Measurements from ENCODE around the gene CYP24A1. TPM values are rescaled to one million over a fixed set of nuclear protein-coding genes. Genes with fewer than 3 reads are reported as not detected.

CYP24A1 gene
- total and polyA plus RNA-seq, 2 donors (not counting 3 experiments of a cell fraction or from before 2014, with no cell fraction given): not detected

DNA sequence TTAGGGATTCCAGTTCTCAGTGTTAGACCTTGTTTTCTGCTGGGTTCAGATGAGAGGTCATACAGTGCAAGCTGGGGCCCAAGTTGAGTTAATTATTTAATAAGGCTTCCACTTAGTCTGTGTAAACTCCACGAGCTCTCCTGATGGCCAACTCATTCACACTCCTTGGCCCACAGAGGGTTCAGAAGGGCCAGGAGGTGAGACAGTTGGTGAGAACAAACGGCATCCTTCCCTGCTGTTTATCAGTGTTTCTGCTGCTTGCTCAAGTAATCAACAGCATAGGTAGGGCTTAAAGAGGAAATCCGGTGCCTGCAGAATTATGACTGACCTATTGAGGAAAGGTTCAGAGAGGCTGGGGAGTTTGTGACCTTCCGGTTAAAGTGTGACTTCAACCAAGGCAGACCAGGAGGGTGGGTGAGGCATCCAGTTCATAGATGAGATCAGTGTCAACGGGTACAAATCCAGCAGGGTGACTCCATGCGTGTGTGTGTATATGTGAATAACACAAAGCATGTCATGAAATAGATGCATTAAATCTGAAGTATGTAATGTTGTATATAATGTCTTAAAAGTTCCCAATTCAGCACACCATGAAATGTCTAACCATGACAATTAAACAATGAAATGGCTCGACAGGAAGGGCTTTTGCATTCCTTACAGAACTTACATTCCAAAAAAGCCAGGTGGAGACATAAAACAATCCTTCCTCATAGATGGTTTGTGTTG is 66.0 kb downstream of the CYP24A1 start:
- dilution Hi-C loops (cut with MboI; ENCODE audit: extremely low pct_ligation_motif_present, low sequenced_read_pairs) (no loop called here), intact Hi-C loops (cut with micrococcal nuclease) (no loop called here)
- no peak for FAIRE-seq
- Histone ChIP-seq H4K20me1 (replicated peaks; ENCODE audit: control insufficient read depth, extremely low read depth, insufficient read depth, low read length) (no peaks in the 10 kb centered on the region), H3K9me3 (replicated peaks; ENCODE audit: control insufficient read depth, insufficient read depth, low read length) (no peaks in the 10 kb centered on the region), H2AFZ (ENCODE audit: low read depth, low read length) (no peak overlapping the region), H3K9ac (replicated peaks; ENCODE audit: extremely low read depth, insufficient read depth, low read length) (no peak overlapping the region), H3K79me2 (ENCODE audit: control insufficient read depth, insufficient read depth, low read length) (no peaks in the 10 kb centered on the region), H3K27me3 (ENCODE audit: control insufficient read depth in 2 of 2, insufficient read depth in 2 of 2, low read length in 2 of 2) (peaks cover 0 to 3% of the 10 kb centered on the region in 2 experiments), H3K4me1 (ENCODE audit: control insufficient read depth, extremely low read depth, insufficient read depth, low read length) (no peaks in the 10 kb centered on the region), H3K4me3 (replicated peaks in 1 of 3; ENCODE audit: insufficient read depth in 1 of 3, low read depth in 1 of 3, low read length in 3 of 3) (no peak overlapping the region), H3K4me2 (ENCODE audit: insufficient read depth, low read length) (no peak overlapping the region), H3K36me3 (ENCODE audit: control insufficient read depth in 2 of 2, extremely low read depth in 1 of 2, insufficient read depth in 2 of 2, low read length in 2 of 2) (no peaks in the 10 kb centered on the region), H3K9me1 (replicated peaks; ENCODE audit: control insufficient read depth, extremely low read depth, insufficient read depth, low read length) (no peaks in the 10 kb centered on the region), H3K27ac (ENCODE audit: insufficient read depth, low read depth, low read length) (no peak overlapping the region)
- no TSS peak for BruUV-seq (replicated peaks)
- TF ChIP-seq, protein P1, sequence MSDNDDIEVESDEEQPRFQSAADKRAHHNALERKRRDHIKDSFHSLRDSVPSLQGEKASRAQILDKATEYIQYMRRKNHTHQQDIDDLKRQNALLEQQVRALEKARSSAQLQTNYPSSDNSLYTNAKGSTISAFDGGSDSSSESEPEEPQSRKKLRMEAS (IDR thresholded peaks at IDR 0.05; ENCODE audit: insufficient read depth, insufficient read length): no peak
- TF ChIP-seq EZH2 (IDR thresholded peaks at IDR 0.05; ENCODE audit: borderline replicate concordance, low read depth, low read length, severe bottlenecking) (no peak), FOS (IDR thresholded peaks at IDR 0.05; ENCODE audit: borderline replicate concordance, insufficient read depth, low read length) (no peak), JUN (IDR thresholded peaks at IDR 0.05; ENCODE audit: borderline replicate concordance, insufficient read depth, insufficient read length, low read depth) (no peak), GATA2 (IDR thresholded peaks at IDR 0.05; ENCODE audit: insufficient read depth, insufficient read length, low read depth, low read length) (no peak), POLR2A (IDR thresholded peaks at IDR 0.05; ENCODE audit: low read depth, low read length) (no peak), MYC (IDR thresholded peaks at IDR 0.05; ENCODE audit: low read depth, low read length) (no peak), POLR2AphosphoS5 (IDR thresholded peaks at IDR 0.05; ENCODE audit: insufficient read depth, low read depth, low read length) (no peak)
- TF ChIP-seq, protein P2, sequence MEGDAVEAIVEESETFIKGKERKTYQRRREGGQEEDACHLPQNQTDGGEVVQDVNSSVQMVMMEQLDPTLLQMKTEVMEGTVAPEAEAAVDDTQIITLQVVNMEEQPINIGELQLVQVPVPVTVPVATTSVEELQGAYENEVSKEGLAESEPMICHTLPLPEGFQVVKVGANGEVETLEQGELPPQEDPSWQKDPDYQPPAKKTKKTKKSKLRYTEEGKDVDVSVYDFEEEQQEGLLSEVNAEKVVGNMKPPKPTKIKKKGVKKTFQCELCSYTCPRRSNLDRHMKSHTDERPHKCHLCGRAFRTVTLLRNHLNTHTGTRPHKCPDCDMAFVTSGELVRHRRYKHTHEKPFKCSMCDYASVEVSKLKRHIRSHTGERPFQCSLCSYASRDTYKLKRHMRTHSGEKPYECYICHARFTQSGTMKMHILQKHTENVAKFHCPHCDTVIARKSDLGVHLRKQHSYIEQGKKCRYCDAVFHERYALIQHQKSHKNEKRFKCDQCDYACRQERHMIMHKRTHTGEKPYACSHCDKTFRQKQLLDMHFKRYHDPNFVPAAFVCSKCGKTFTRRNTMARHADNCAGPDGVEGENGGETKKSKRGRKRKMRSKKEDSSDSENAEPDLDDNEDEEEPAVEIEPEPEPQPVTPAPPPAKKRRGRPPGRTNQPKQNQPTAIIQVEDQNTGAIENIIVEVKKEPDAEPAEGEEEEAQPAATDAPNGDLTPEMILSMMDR (IDR thresholded peaks at IDR 0.05; ENCODE audit: extremely low read depth in 1 of 2, insufficient read depth in 1 of 2, low read depth in 1 of 2, low read length in 2 of 2): no peak
- POLR2A ChIA-PET: no interaction called here
- CTCF ChIA-PET: interaction anchor here (0.6 to 5.0 kb wide), 2 partner anchors 12 to 80 kb away, joined by 3 to 31 read pairs; no protein-coding TSS in a partner anchor
- no peak for DNase-seq (ENCODE audit: low read depth, low spot score)
